Thyroid gland (tissue), 4 donors: ENCODE data around the gene PBX3.

ENCODE experiments used
- CTCF ChIP-seq, 6 experiments: fragments of 200-600 bp in 3 of 6; fragments of 450-650 bp in 3 of 6; sonication (generic) in 3 of 6; IDR thresholded peaks; one replicate each; pipeline ENCODE4 v1.5.1; 2016 to 2019; ENCODE audit warnings: antibody characterized with exemption in 6 of 6, mild to moderate bottlenecking in 2 of 6, inconsistent platforms in 1 of 6, moderate library complexity in 1 of 6
- POLR2A ChIP-seq, 2 donors: fragments of 450-650 bp; IDR thresholded peaks; one replicate each; pipeline ENCODE4 v1.6.1; 2017; ENCODE audit warnings: antibody characterized with exemption in 2 of 2, mild to moderate bottlenecking in 2 of 2, moderate library complexity in 1 of 2

DNA sequence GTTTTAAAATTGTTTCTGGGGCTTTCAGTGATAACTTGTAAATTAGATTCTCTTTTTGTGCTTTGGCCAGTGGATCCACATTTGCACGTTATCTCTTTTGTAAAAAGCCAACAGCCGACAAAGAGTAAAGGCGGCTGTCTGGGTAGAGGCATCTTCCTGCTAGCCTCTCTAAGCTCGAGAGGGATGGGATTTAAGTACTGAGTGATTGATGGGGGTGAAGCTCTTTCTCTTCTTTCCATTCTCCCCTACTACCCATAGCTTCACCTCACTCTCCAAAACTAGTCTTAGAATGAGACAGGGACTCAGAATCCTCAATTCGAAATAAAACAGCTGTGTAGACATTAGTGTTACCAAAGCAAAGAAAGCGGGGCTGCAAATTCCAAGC, 3.4 kb downstream of the PBX3 start:
- TF ChIP-seq CTCF (IDR thresholded peaks at IDR 0.05) = no peak
- TF ChIP-seq POLR2A (IDR thresholded peaks at IDR 0.05) = no peak
